Neural progenitor cell (in vitro differentiated cells): ENCODE data around the gene MATN1. TPM values are rescaled to one million over a fixed set of nuclear protein-coding genes. Genes with fewer than 3 reads are reported as not detected.

Experiments
- DNase-seq: peaks from one replicate; pipeline ENCODE4 v3.0.0-alpha.2; 2016; ENCODE audit warnings: low spot score
- H2AFZ ChIP-seq: fragments of 200-600 bp; sonication (generic); replicated peaks from 2 replicates; pipeline ENCODE4 v1.6.1; 2016; ENCODE audit warnings: antibody characterized with exemption
- H3F3A ChIP-seq: fragments of 200-600 bp; sonication (generic); 2 replicates; pipeline ENCODE4 v1.6.1; 2016; ENCODE audit warnings: antibody characterized with exemption, low read depth
- H3K27ac ChIP-seq: fragments of 200-600 bp; sonication (generic); 2 replicates; pipeline ENCODE4 v1.5.1; 2016; ENCODE audit warnings: mild to moderate bottlenecking
- H3K27me3 ChIP-seq: fragments of 200-600 bp; sonication (generic); 2 replicates; pipeline ENCODE4 v1.6.1; 2016; ENCODE audit warnings: mild to moderate bottlenecking, moderate library complexity
- H3K36me3 ChIP-seq: fragments of 200-600 bp; sonication (generic); 2 replicates; pipeline ENCODE4 v1.5.1; 2016
- H3K4me1 ChIP-seq: fragments of 200-600 bp; sonication (generic); 2 replicates; pipeline ENCODE4 v1.6.1; 2016; ENCODE audit warnings: mixed run types
- H3K4me2 ChIP-seq: fragments of 200-600 bp; sonication (generic); 2 replicates; pipeline ENCODE4 v1.6.1; 2016
- H3K4me3 ChIP-seq: fragments of 200-600 bp; sonication (generic); 2 replicates; pipeline ENCODE4 v1.5.1; 2016
- H3K79me2 ChIP-seq: fragments of 200-600 bp; sonication (generic); 2 replicates; pipeline ENCODE4 v1.6.1; 2016; ENCODE audit warnings: low read depth
- H3K9ac ChIP-seq: fragments of 200-600 bp; sonication (generic); 2 replicates; pipeline ENCODE4 v1.6.1; 2016
- H3K9me3 ChIP-seq: fragments of 200-600 bp; sonication (generic); 2 replicates; pipeline ENCODE4 v1.5.1; 2016; ENCODE audit warnings: low read depth
- H4K20me1 ChIP-seq: fragments of 200-600 bp; sonication (generic); 2 replicates; pipeline ENCODE4 v1.6.1; 2016; ENCODE audit warnings: low read depth
- H3K27ac Mint-ChIP-seq: 3 replicates; pipeline ENCODE4 v1.8.0; 2021; ENCODE audit warnings: mixed read lengths
- H3K27me3 Mint-ChIP-seq: 2 replicates; pipeline ENCODE4 v1.8.0; 2022; ENCODE audit warnings: low read depth, mild to moderate bottlenecking, inconsistent platforms, moderate library complexity, mixed read lengths; ENCODE audit not compliant: insufficient read depth
- H3K36me3 Mint-ChIP-seq: 3 replicates; pipeline ENCODE4 v1.8.0; 2021; ENCODE audit warnings: mixed read lengths
- H3K4me1 Mint-ChIP-seq: 3 replicates; pipeline ENCODE4 v1.8.0; 2021; ENCODE audit warnings: mixed read lengths
- H3K4me3 Mint-ChIP-seq: 3 replicates; pipeline ENCODE4 v1.8.0; 2021; ENCODE audit warnings: mild to moderate bottlenecking, moderate library complexity, mixed read lengths
- H3K9me3 Mint-ChIP-seq: 3 replicates; pipeline ENCODE4 v1.8.0; 2020; ENCODE audit warnings: mixed read lengths
- EZH2 ChIP-seq: fragments of 200-600 bp; sonication (generic); IDR thresholded peaks from 2 replicates; pipeline ENCODE4 v1.6.1; 2017; ENCODE audit warnings: antibody characterized with exemption, mild to moderate bottlenecking, moderate library complexity
- EZH2phosphoT487 ChIP-seq: fragments of 200-600 bp; sonication (generic); IDR thresholded peaks from 2 replicates; pipeline ENCODE4 v1.6.1; 2017; ENCODE audit warnings: antibody characterized with exemption
- total RNA-seq: library from RNA; depleted of rRNA; stranded (reverse); fragments of >200 nt; gene quantifications from 2 replicates; pipeline ENCODE4 v1.2.3, GENCODE V29; 2015; ENCODE audit warnings: low replicate concordance
- TF ChIP-seq, protein P1 (sequence below): fragments of 200-600 bp; sonication (generic); IDR thresholded peaks from 2 replicates; pipeline ENCODE4 v1.5.1; 2017; ENCODE audit warnings: antibody characterized with exemption, mild to moderate bottlenecking

The MATN1 gene
- total RNA-seq, 1 donor from 2014 or later: not detected

DNA sequence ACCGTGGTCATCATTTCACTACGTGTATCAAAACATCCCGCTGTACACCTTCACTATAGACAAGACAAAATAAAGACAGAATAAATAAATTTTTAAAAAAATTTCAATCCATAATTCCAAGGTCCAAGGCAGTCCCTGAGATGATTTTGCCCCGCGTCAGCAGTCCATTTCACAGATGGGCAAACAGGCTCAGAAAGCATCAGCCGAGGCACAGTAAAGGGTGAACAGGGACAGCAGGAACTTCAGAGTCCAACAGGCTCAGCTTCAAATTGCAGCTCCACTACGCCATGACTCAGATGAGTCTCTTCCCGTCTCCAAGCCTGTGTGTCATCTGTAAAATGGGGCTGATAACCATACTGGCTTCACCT is 15.0 kb downstream of the MATN1 start:
- H3K4me3 ChIP-seq: no peak overlapping the region
- TF ChIP-seq EZH2phosphoT487 (no peak), EZH2 (no peak)
- TF ChIP-seq, protein P1, sequence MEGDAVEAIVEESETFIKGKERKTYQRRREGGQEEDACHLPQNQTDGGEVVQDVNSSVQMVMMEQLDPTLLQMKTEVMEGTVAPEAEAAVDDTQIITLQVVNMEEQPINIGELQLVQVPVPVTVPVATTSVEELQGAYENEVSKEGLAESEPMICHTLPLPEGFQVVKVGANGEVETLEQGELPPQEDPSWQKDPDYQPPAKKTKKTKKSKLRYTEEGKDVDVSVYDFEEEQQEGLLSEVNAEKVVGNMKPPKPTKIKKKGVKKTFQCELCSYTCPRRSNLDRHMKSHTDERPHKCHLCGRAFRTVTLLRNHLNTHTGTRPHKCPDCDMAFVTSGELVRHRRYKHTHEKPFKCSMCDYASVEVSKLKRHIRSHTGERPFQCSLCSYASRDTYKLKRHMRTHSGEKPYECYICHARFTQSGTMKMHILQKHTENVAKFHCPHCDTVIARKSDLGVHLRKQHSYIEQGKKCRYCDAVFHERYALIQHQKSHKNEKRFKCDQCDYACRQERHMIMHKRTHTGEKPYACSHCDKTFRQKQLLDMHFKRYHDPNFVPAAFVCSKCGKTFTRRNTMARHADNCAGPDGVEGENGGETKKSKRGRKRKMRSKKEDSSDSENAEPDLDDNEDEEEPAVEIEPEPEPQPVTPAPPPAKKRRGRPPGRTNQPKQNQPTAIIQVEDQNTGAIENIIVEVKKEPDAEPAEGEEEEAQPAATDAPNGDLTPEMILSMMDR: no peak
- H3K36me3 Mint-ChIP-seq: no peaks in the 10 kb centered on the region
- peaks cover 12% of the 10 kb centered on the region for H3K27me3 Mint-ChIP-seq
- H3F3A ChIP-seq: peaks cover 4% of the 10 kb centered on the region
- no peaks in the 10 kb centered on the region for H3K27me3 ChIP-seq
- no peak overlapping the region for H3K4me2 ChIP-seq
- H3K79me2 ChIP-seq: no peaks in the 10 kb centered on the region
- H3K27ac ChIP-seq: no peak overlapping the region
- H3K36me3 ChIP-seq: no peaks in the 10 kb centered on the region
- H3K4me1 Mint-ChIP-seq: peaks cover 23% of the 10 kb centered on the region
- no peak overlapping the region for H3K27ac Mint-ChIP-seq
- no peaks in the 10 kb centered on the region for H3K9me3 ChIP-seq
- no peak overlapping the region for H3K9ac ChIP-seq
- DNase-seq: no peak
- no peaks in the 10 kb centered on the region for H3K9me3 Mint-ChIP-seq
- H4K20me1 ChIP-seq: no peaks in the 10 kb centered on the region
- H3K4me1 ChIP-seq: peaks cover 20% of the 10 kb centered on the region
- H2AFZ ChIP-seq: no peak overlapping the region
- H3K4me3 Mint-ChIP-seq: no peak overlapping the region

DNA sequence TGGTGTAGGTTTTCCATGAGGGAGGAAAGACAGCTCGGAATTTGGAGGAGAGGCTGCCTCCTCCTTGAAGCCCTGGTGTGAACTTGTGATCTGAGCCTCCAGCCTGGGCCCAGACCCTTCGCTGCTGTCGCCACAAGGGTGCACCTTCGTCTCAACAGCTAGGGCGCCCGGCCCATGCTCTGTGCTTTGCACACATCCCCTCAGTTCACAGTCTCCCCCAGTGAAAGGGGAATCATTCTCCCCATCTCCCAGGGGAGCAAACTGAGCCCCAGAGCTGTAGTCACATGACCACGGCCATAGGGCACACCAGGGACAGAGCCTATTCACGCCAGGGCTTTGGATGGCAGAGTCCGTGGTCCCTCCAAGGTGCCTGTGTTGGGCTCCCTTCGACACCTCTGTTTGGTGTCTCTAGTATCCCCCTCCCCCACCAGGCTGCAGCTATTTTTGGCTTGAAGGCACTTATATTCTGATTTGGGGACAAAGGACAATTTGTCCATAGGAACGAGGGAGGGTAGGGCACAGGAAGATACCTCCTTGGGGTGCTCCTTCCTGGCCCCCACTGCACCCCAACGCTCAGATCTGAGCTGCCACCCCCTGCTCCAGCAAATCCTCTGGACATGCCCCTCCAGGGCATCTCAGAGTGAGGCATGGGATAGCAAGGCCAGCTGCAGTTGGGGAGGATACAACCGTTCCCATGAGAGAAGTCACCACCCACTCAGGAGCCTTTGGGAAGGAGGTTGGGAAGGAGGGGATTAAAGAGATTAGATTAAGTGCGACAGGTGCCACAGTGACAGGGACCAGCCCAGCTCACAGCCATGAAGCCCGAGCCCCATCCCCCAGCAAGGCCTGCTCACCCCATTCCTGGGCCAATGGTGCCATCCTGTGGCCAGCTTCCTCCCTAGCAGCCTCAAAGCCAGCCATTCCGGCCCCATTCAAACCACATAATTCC is 15.7 kb downstream of the MATN1 start:
- Histone ChIP-seq H3K4me3 (no peak overlapping the region), H3K27ac (no peak overlapping the region), H3K4me2 (peak overlapping the region; percentile 67), H3K4me1 (peaks cover 20% of the 10 kb centered on the region), H3F3A (peaks cover 4% of the 10 kb centered on the region), H3K79me2 (no peaks in the 10 kb centered on the region), H4K20me1 (no peaks in the 10 kb centered on the region), H2AFZ (no peak overlapping the region), H3K27me3 (no peaks in the 10 kb centered on the region), H3K36me3 (no peaks in the 10 kb centered on the region), H3K9ac (no peak overlapping the region), H3K9me3 (no peaks in the 10 kb centered on the region)
- Mint-ChIP-seq H3K4me1 (peaks cover 17% of the 10 kb centered on the region), H3K36me3 (no peaks in the 10 kb centered on the region), H3K9me3 (no peaks in the 10 kb centered on the region), H3K27ac (peak overlapping the region; percentile 70), H3K4me3 (no peak overlapping the region), H3K27me3 (peaks cover 12% of the 10 kb centered on the region)
- no peak for TF ChIP-seq EZH2
- TF ChIP-seq, protein P1: peak; percentile 94
- no peak for TF ChIP-seq EZH2phosphoT487
- peak; percentile 93 for DNase-seq

GRCh38 chr1:30706528-30706927 is 16.9 kb downstream of the MATN1 start:
- Histone ChIP-seq H3K4me1 (peaks cover 20% of the 10 kb centered on the region), H2AFZ (no peak overlapping the region), H3K79me2 (no peaks in the 10 kb centered on the region), H3K4me3 (no peak overlapping the region), H3K9me3 (no peaks in the 10 kb centered on the region), H3F3A (peaks cover 4% of the 10 kb centered on the region), H4K20me1 (no peaks in the 10 kb centered on the region), H3K9ac (no peak overlapping the region), H3K36me3 (no peaks in the 10 kb centered on the region), H3K27ac (no peak overlapping the region), H3K4me2 (no peak overlapping the region), H3K27me3 (no peaks in the 10 kb centered on the region)
- Mint-ChIP-seq H3K4me3 (no peak overlapping the region), H3K4me1 (peaks cover 8% of the 10 kb centered on the region), H3K27ac (no peak overlapping the region), H3K27me3 (peaks cover 12% of the 10 kb centered on the region), H3K9me3 (no peaks in the 10 kb centered on the region), H3K36me3 (no peaks in the 10 kb centered on the region)
- DNase-seq: no peak
- TF ChIP-seq EZH2phosphoT487: no peak
- no peak for TF ChIP-seq EZH2
- TF ChIP-seq, protein P1: no peak
